Stimulated activated CD8-positive, alpha-beta memory T cell treated with anti-CD3 and anti-CD28 coated beads, Interleukin-15, amount 100 ng/mL, for 24 hours (primary cell): Measurements from ENCODE around the gene RNASE8.

ENCODE experiments used
- DNase-seq: peaks from one replicate; pipeline ENCODE4 v3.0.0-alpha.2; 2020; ENCODE audit warnings: low read depth

Gene RNASE8

DNA sequence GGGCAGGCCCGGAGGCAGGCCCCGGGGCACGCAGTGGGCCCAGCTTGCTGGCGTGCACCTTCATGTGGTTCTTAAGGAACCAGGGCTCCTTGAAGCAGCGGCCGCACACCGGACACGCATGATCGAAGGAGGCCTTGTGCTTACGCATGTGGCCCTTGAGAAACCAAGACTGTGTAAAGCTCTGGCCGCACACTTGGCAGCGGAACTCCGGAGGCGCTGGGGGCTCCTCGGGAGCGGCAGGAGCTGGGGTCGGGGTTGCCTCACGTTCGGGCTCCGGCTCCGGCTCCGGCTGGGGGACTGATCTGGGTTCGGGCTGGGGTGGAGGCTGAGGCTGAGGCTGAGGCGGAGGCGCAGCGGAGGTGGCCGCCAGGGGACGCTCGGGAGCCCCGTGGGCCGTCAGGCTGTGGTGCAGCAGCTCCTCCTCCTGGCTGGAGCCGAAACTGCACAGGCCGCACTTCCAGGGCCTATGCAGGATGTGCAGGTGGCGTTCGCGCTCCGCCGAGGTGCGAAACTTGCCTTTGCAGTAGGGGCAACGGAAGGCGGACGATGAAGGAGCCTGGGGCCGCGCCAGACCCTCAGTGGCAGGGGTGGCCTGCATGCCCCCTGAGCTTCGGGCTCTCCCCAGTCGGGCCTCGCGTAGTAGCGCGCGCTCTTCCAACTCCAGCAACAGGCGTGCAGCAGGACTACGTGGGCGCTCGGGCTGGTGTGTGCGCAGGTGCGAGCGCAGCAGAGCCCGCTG, 34.8 kb downstream of the RNASE8 start:
- DNase-seq = peak; percentile 95

DNA sequence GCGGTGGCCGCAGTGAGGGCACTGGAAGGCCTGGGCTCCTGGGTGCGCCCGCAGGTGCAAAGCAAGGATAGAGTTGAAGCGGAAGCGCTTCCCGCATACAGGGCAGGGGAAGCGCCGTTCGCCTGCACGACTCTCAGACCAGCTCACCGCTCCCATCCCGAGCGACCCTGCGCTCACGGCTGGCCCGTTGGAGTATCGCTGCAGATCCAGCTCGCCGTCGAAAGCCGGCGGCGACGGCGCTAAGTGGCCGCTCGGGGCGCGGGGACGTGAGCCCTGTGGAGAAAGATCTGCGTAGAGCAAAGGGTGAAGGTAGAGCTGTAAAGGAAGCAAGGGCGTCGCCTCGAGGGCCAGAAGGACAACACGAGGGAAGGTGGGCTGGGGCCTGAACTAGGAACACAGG, 35.4 kb downstream of the RNASE8 start:
- no peak for DNase-seq

DNA sequence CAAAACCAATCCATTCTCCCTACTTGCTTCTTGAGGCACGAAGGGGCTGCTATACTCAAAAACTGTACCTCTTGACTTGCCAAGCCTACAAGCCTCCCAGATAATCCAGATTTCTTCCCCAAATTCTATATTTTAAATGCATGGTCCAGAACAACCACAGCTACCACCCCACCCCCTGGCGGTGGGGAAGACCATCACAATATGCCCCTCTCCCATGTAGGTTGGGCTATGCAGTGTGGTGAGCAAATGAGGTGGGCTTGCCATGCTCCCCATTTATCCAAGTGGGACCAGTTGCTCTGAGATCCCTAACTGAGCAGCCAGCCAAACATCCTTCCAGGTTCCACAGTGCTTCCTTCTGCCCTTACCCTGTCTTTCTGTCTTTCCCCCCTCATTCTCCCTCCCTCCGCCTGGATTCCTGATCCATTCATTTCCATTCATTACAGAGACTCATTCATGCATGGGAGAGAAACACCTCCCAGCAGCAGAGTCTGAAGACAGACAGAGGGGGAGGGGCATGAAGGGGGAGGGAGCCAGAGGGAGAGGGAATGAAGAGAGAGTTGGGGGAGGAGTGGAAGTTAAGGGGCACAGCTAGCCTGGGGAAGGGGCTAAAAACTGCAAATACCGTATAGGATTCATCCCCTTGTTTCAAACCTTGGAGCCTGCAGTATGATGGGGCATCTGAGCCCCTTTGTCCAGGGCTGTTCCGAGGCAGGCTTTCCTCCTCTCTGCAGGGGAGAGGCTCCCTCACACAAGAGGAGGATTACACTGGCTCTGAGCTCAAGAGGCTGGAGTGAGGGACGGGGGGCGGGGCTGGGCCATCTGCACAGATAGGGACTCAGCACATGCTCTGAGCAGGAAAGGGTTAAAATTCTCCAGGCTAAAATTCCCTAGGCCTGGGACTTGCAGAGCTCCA, 36.4 kb downstream of the RNASE8 start:
- no peak for DNase-seq

DNA sequence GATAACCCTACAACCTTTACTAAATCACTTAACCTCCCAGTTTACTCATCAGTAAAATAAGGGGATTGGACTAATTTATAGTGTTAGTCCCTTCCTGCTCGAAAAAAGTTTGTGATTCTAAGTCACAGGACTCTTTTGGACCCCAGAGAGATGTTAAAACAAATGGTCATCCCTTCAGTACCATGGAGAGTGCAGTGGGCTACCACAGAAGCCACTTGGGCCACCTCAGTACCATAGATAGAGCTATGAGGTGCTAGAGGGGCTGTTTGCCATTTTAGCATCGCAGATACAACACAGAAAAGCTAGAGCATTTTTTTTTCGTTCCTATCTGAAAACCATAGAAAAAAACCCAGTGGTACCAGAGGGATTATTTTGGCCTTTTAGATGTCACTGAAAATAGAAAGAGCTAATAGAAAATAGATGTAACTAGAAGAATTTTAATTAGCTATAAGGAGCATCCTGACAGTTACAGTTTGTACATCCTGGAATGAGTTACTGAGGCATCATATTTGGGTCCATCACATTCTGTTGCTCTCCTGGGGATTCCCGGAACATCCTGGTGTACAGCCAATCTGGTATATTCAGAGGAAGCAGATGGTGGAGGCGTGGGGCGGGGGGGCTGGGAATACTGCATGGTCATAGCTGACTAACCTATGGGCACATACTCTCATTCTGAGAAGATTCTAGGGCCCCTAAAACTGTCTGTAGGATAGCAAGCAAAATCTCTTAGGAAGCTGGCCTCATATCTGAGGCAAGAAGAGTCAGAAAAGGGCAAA, 38.0 kb downstream of the RNASE8 start:
- no peak for DNase-seq

- no peak for DNase-seq
Measured at GRCh38 chr14:21096438-21096837, 38.8 kb downstream of the RNASE8 start.

DNA sequence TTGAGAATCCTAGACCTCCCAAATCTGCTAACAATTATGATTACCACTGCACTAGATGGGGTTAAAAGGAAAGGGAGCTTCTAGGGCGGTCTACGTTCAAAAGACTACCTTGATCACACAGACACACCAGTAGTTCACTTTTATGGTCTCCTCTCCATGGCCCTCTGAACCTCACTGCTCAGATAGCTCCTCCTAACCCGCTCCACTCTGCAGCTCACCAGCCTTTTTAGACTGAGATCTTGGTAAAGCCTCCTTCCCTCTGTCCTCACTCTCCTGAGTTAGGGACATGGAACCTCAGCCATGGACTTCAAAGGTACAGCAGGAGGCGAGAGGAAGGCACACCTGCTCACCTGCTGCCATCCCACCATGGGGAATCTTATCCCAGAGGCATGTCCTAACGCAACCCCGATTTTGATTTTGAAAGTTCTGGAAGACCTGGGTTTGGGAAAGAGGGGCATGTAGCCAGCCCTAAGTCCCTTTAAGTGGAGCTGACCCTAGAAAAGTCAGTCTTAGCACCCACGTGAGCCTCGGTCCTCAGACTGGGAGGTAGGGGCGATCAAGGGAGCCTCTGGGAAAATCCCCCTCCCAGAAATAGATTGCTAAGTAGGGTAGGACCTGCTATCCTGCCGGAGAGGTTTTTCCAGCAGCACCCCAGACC, 39.5 kb downstream of the RNASE8 start:
- no peak for DNase-seq

DNA sequence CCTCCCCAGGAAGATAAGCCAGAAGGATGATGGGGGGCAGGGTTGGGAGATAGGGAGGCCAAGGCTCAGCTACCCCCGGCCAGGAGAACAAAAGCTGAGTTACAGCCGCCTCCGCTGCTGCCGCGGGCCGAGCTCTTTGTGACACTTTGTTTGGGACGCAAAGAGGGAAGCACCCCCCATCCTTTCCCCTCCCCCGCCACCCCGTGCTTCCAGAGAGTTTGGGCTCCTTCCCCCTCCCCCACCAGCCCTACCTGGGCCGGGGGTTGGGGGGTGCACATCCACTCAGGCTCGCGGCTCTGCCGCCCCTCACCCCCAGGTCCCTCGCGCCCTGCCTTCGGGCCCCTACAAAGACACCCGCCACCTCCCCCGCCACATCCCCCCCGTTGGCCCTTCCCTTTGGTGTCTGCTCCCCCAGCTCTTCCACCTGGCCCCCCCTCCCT, 40.0 kb downstream of the RNASE8 start:
- DNase-seq = no peak

DNA sequence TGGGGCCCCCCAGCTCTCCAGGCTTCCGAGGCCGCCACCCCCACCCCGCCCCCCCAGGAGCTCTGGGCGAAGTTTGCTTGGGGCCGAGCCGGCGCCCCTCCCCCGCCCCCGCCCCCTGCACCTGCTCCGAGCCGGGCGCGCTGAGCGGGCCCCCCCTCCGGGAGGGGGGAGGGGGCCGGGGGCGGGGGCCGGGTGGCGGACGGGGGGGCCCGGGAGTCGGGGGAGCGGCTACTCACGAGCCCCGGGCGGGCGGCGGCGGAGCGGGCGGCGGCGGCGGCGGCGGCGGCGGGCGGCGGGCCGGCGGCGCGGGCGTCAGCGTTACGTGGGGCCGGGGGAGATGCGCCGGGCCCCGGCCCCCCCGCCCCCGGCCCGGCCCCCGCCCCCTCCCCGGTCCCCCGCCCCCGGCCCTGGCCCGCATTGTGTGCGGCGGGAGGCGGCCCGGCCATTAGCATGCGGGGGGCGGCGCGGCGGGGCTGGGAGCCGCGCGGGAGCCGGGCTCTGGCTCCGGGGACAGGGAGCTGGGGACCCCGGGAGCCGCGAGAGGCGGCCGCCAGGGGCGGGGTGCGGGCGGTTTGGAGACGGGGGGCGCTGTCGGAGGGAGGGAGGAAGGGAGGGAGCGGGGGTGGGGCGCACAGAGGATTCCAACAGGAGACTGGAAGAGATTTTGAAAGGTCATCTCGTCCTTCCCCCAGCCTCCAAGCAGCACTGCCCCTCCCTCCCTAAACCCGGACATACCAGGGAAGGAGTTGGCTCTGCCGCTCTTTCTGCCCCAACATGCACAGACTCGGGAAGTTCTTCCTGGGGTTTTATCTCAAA, 40.7 kb downstream of the RNASE8 start, which contains the start of gene ZNF219:
TSS of gene ZNF219 (minus strand) at position 580 of the 816 bp plus-strand sequence. CDS start 5,064 bp downstream, outside the sequence.
- no peak for DNase-seq

DNA sequence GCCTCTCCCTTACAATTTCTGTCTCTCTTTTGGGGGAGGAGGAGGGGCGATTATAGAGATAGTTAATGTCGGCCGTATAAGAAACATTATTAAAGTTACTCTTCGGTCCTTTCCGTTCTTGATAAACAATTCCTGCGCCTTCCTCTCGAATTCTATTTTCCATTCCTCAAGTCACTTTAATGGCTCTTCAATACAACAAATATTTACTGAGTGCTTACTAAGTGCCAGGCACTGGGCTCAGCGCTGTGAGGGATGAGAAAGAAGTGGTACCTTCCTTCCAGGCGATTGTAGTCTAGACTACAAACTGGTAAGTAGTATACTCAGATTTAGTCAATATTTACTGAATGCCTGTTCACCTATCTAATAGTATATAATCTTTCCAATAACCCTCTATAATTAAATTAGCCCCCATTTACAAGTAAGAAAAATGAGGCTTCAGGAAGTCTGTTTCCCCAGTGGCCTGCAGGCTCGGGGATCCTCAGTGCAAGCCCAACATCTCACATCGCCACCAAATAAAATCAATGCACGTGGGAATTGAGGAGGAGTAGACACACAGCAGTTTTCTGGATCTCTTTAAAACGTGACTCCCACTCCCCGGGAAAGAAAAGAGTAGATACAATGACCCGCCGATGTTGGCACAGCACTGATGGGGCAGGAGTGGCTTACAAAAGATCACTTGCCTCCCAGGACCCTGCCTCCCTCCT, 41.4 kb downstream of the RNASE8 start:
- DNase-seq = no peak

DNA sequence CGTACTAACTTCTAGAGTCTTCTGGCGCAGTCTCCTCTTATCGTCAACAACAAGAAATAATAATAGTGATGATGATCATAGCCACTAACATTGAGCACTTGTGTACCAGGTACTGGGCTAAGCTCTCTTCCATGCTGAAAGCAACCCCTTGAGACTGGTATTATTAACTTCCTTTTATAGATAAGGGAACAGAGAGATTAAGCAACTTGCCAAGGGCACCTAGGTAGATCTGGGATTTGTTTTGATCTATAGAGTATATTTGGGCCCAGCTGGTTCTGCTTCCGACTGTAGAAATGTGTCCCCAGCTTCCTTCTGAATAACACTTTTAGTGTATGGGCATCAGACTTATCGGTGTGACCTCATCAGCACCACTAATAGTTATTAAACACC, 42.0 kb downstream of the RNASE8 start:
- no peak for DNase-seq

- no peak for DNase-seq
Measured at GRCh38 chr14:21100931-21101330, 43.3 kb downstream of the RNASE8 start, which contains the start of gene TMEM253. Gene TMEM253, plus strand, starts transcription at chr14:21101066. Its CDS starts 278 bp downstream, at chr14:21101344.

GRCh38 chr14:21101802-21102413, 44.3 kb downstream of the RNASE8 start:
- DNase-seq = no peak

GRCh38 chr14:21102521-21103410, 45.1 kb downstream of the RNASE8 start:
- no peak for DNase-seq

GRCh38 chr14:21103411-21103709, 45.7 kb downstream of the RNASE8 start:
- no peak for DNase-seq

DNA sequence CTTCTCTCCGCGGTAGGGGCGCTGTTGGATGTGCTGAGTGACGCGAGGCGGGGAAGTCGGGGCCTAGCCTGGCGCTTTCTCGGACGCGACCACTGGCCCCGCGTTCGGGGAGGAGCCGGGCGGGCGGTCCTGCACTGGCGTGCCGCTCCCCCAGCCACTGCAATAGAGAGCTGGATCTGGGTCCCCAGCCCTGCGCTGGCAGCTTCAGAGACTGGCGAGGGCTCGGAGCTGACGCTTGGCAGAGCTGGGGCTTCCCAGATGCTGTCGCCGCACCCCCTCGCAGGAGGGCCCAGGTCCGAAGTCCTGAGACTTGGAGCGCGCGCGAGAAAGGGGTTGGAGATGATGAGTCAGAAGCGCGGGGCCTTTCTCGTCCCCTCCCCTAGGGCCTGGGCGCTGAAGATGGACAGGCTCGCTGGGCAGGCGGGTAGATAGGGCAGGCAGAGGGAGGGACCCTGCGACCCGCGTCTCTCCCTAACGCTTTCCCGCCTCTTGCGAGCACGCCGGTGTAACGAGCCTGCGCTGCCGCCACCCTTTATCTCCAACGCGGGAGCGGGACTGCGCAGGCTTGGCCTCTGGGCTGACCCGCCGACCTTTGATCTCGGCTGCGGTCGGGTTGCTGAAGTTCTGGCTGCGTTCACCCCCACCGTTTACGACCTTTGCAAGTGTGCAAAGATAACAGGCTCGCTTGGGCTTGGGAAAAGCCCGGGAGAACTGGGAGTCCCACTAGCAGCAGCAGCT, 46.3 kb downstream of the RNASE8 start:
- peak; percentile 73 for DNase-seq

- no peak for DNase-seq
Measured at GRCh38 chr14:21104448-21105060, 46.9 kb downstream of the RNASE8 start.

DNA sequence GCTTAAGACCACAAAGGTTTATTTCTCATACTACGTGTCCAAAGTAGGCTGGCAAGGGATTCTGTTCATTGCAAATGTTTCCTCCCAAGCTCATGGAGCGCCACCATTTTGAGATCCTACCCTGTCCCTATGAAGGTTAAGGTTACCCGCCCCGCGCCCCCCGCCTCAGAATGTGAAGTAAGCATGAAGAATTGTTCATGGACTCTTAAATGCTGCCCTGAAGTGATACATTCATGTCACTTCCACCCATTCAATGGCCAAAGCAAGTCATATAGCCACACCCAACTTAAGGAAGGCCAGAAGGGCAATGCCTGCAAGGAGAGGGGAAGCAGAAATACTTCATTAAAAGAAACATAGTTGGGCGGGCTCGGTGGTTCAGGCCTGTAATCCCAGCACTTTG, 47.5 kb downstream of the RNASE8 start:
- DNase-seq = no peak

DNA sequence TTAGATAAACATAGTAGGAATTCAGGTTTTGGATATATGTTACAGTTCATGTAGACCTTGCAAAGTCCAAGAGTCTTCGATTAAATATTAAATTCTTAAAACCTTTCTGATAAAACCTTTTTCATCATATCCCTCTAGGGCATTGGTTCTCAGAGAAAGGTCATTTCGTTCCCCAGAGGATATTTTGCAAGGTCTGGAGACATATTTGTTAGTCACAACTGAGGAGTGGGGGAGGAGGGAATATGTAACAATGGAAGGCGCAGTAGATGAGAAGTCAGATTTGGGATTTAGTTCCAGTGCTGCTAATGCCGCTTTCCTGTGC, 48.5 kb downstream of the RNASE8 start:
- DNase-seq = no peak
